ENCODE data around the gene OPCML.

DNA sequence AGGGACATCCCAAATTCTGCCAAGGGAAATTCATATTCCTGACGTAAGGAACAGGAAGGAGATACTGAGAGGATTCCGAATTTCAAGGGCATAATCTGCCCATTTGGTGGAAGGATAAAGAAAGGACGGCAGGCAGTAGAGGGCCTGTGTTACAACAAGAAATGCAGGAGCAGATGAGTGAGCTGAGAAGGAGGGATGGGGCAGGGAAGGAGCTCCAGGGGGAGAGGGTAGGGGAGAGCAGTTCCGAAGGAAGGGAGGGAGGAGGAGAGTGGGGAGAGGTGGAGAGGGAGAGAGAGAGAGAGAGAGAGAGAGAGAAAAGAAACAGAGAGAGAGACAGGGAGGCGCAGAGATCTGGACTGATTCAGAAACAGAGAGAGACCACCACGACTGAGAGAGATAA lies 843 bp downstream of the OPCML start:
- TF ChIP-seq, protein P1, sequence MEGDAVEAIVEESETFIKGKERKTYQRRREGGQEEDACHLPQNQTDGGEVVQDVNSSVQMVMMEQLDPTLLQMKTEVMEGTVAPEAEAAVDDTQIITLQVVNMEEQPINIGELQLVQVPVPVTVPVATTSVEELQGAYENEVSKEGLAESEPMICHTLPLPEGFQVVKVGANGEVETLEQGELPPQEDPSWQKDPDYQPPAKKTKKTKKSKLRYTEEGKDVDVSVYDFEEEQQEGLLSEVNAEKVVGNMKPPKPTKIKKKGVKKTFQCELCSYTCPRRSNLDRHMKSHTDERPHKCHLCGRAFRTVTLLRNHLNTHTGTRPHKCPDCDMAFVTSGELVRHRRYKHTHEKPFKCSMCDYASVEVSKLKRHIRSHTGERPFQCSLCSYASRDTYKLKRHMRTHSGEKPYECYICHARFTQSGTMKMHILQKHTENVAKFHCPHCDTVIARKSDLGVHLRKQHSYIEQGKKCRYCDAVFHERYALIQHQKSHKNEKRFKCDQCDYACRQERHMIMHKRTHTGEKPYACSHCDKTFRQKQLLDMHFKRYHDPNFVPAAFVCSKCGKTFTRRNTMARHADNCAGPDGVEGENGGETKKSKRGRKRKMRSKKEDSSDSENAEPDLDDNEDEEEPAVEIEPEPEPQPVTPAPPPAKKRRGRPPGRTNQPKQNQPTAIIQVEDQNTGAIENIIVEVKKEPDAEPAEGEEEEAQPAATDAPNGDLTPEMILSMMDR (IDR thresholded peaks at IDR 0.05), result no peak
- no peak for TF ChIP-seq POLR2AphosphoS5 (IDR thresholded peaks at IDR 0.05)
- no peak for TF ChIP-seq EP300 (IDR thresholded peaks at IDR 0.05; ENCODE audit: low read depth)

All from transverse colon (tissue), 4 donors.